CD4-positive, alpha-beta memory T cell (primary cell): ENCODE measurements around the gene GOLM1. TPM values are rescaled to one million over a fixed set of nuclear protein-coding genes. Genes with fewer than 3 reads are reported as not detected.

Experiments used
- CTCF ChIA-PET: fragments of 350-600 bp; sonication (Branson Sonifier 250); formaldehyde crosslinking; loops from one replicate; lab custom pipeline; 2021; ENCODE audit warnings: inconsistent platforms; ENCODE audit not compliant: partially characterized antibody; lab: Charles Lee
- POLR2A ChIA-PET: fragments of 350-600 bp; sonication (Branson Sonifier 250); formaldehyde crosslinking; loops from one replicate; lab custom pipeline; 2021; ENCODE audit not compliant: partially characterized antibody; lab: Charles Lee
- DNase-seq, 5 donors: peaks; one replicate each; pipeline versions ENCODE4 v3.0.0 to v3.0.0-alpha.2; 2020 to 2022; ENCODE audit warnings: mixed read lengths in 1 of 5
- H3K27ac ChIP-seq: one replicate; pipeline ENCODE4 v1.7.0; 2013; ENCODE audit warnings: low read depth, low read length
- H3K27me3 ChIP-seq: 2 replicates; pipeline ENCODE4 v1.7.0; 2013; ENCODE audit warnings: mild to moderate bottlenecking, low read length, moderate library complexity; ENCODE audit not compliant: insufficient read depth
- H3K36me3 ChIP-seq: 2 replicates; pipeline ENCODE4 v1.7.0; 2013; ENCODE audit warnings: mild to moderate bottlenecking, low read length, moderate library complexity; ENCODE audit not compliant: insufficient read depth
- H3K4me1 ChIP-seq: 2 replicates; pipeline ENCODE4 v1.7.0; 2013; ENCODE audit warnings: mild to moderate bottlenecking, low read length, moderate library complexity; ENCODE audit not compliant: insufficient read depth
- H3K4me3 ChIP-seq, 2 donors: one replicate each; pipeline ENCODE4 v1.7.0; 2013; ENCODE audit warnings: low read length in 2 of 2, mild to moderate bottlenecking in 1 of 2
- H3K9me3 ChIP-seq, 2 donors: one replicate each; pipeline ENCODE4 v1.7.0; 2013; ENCODE audit warnings: low read length in 2 of 2, control low read depth in 1 of 2; ENCODE audit not compliant: control insufficient read depth in 1 of 2
- H3K27ac Mint-ChIP-seq, 7 donors: one replicate each; pipeline ENCODE4 v1.8.0; 2020 to 2021; ENCODE audit warnings: mixed read lengths in 7 of 7, mild to moderate bottlenecking in 6 of 7, inconsistent platforms in 3 of 7, moderate library complexity in 3 of 7
- H3K27me3 Mint-ChIP-seq, 2 donors: one replicate each; pipeline ENCODE4 v1.8.0; 2020 to 2021; ENCODE audit warnings: mixed read lengths in 2 of 2
- H3K36me3 Mint-ChIP-seq, 2 donors: one replicate each; pipeline ENCODE4 v1.8.0; 2020 to 2021; ENCODE audit warnings: mixed read lengths in 2 of 2, inconsistent platforms in 1 of 2, mild to moderate bottlenecking in 1 of 2
- H3K4me1 Mint-ChIP-seq, 4 donors: one replicate each; pipeline ENCODE4 v1.8.0; 2020 to 2021; ENCODE audit warnings: mixed read lengths in 4 of 4, mild to moderate bottlenecking in 1 of 4
- H3K4me3 Mint-ChIP-seq, 8 donors: one replicate each; pipeline ENCODE4 v1.8.0; 2020 to 2021; ENCODE audit warnings: mixed read lengths in 8 of 8, mild to moderate bottlenecking in 7 of 8, moderate library complexity in 6 of 8, inconsistent platforms in 3 of 8
- H3K9me3 Mint-ChIP-seq, 8 donors: one replicate each; pipeline ENCODE4 v1.8.0; 2020 to 2021; ENCODE audit warnings: mixed read lengths in 8 of 8, mild to moderate bottlenecking in 5 of 8, inconsistent platforms in 3 of 8, moderate library complexity in 1 of 8
- intact Hi-C: fragments of 100-400 bp; cut with micrococcal nuclease; formaldehyde crosslinking; loops from one replicate; pipeline ENCODE4 v1.15.1; 2023
- polyA plus RNA-seq, 2 donors: library from polyadenylated mRNA; unstranded; fragments of 300-500 nt; fragmentation: Illumina TruSeq; gene quantifications; one replicate each; pipeline ENCODE4 v1.2.3, GENCODE V29; 2021
- total RNA-seq, 2 experiments: library from RNA; stranded (reverse); gene quantifications; one replicate each; pipeline ENCODE4 v1.2.3, GENCODE V29; 2021

Gene GOLM1
- total and polyA plus RNA-seq, 4 experiments from 2014 or later = 0.54 to 1.00 TPM; not detected in 2

DNA sequence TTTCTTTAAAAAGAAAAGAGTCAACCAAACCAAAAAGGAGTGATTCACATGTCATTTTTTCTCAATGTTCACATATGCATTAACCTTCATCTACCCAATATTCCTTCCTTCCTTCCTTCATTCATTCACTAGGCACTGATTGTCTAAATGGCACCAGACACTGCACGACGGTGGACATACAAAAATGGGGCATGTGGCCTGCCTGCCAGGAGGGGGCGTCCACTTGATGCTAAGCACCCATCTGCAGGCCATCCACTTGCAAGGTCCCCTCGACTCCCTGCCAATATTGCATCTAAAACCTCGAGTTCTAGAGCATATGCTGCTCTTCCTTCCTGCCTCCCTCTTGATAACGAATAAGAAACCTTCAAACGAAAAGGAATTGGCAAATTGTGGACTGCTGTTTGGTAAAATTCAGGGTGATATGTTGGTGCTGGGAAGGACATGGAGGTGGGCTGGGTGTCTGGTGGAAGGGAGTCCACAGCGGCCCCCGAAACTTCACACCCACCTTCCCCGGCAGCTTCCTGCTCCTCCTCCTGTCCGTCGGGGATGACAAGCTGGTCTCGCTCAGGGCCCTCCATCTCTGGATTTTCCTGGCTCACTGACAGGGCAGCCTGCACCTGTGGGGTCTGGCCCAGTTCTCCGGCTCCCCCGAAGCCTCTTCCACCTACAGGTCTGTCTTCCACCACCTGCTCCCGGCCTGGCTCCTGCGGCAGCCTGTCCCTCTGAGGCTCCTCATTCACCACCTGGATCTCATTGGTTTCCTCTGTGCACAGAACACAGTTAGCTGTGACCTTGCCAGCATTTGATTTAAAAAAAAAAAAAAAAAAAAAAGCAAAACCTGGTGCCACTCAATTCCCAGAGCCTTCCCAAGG lies 64.3 kb downstream of the GOLM1 start:
- POLR2A ChIA-PET = no interaction called here
- peaks cover 0 to 2% of the 10 kb centered on the region in 2 donors for H3K36me3 Mint-ChIP-seq
- no peak overlapping the region for H3K4me3 ChIP-seq
- no peaks in the 10 kb centered on the region for H3K9me3 ChIP-seq
- no peak overlapping the region for H3K27ac Mint-ChIP-seq
- H3K4me1 Mint-ChIP-seq = no peaks in the 10 kb centered on the region
- no peak overlapping the region for H3K4me3 Mint-ChIP-seq
- intact Hi-C loops = no loop called here
- H3K36me3 ChIP-seq = no peaks in the 10 kb centered on the region
- H3K4me1 ChIP-seq = no peaks in the 10 kb centered on the region
- H3K9me3 Mint-ChIP-seq = peaks cover 0 to 45% (median 8%) of the 10 kb centered on the region in 8 donors
- H3K27me3 Mint-ChIP-seq = no peaks in the 10 kb centered on the region
- no peak overlapping the region for H3K27ac ChIP-seq
- DNase-seq = no peak
- H3K27me3 ChIP-seq = no peaks in the 10 kb centered on the region
- CTCF ChIA-PET = no interaction called here

DNA sequence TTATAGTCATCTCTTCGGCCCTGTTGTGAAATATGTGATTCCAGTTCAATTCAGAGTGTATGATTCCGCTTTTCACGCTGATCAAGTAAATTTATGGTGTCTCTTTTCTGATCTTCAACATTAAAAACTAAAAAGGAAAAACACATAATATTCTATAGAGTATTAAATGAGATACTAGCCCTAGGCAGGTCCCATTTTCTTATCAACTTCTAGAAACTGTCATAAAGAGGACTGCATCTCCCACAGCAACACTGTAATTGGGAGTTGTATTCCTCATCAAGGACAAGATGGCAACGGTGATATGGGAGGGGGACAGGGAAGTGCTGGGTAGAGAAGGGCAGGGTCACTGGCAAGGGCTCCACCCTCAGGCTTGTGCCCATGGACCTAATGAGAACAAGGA lies 71.6 kb downstream of the GOLM1 start:
- POLR2A ChIA-PET = no interaction called here
- H3K36me3 ChIP-seq = peaks cover 13% of the 10 kb centered on the region

DNA sequence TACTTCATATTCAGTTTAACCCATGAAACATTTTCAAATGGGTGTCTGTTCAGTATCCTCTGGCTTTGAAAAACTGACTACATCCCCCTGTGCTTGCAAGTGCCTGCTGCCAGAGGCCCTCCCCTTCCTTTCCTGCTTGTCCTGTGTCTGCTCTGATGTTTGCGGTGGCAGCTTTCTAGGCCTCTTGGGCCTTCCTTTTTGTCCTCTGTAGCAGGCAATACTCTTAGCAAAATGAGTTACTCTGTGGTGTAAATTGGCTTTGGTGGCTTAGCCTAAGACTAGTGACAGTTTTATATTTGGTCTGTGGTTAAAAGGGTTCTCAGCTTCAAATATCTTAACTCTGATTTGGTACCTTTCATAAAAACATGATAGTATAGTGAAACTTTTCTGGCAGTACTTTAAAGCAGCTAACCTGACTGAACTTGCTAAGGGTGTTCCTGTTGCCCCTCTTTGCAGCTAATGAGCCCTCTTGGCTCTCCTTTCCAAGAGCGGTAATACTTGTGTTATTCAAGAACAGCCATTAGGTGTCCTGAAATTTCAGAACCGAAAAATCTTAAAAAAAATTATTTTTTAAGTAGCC lies 76.6 kb downstream of the GOLM1 start:
- peaks cover 0 to 4% (median 0%) of the 10 kb centered on the region in 8 donors for H3K9me3 Mint-ChIP-seq
- CTCF ChIA-PET = no interaction called here
- H3K4me1 Mint-ChIP-seq = peaks cover 0 to 6% (median 0%) of the 10 kb centered on the region in 4 donors
- H3K4me3 Mint-ChIP-seq = no peak overlapping the region
- no peaks in the 10 kb centered on the region for H3K27me3 Mint-ChIP-seq
- H3K27ac ChIP-seq = no peak overlapping the region
- intact Hi-C loops = no loop called here
- POLR2A ChIA-PET = no interaction called here
- no peak overlapping the region for H3K4me3 ChIP-seq
- H3K27ac Mint-ChIP-seq = peak overlapping the region in 6 of 7 donors; percentile 14 to 92 (median 56)
- DNase-seq = no peak
- no peaks in the 10 kb centered on the region for H3K9me3 ChIP-seq
- peaks cover 87 to 91% of the 10 kb centered on the region in 2 donors for H3K36me3 Mint-ChIP-seq
- peaks cover 31% of the 10 kb centered on the region for H3K36me3 ChIP-seq
- H3K4me1 ChIP-seq = no peaks in the 10 kb centered on the region
- H3K27me3 ChIP-seq = no peaks in the 10 kb centered on the region

More for the DNA sequence above, 71.6 kb downstream of the GOLM1 start:
- Mint-ChIP-seq H3K27me3 (no peaks in the 10 kb centered on the region), H3K36me3 (peaks cover 57 to 61% of the 10 kb centered on the region in 2 donors), H3K4me3 (no peak overlapping the region), H3K4me1 (peaks cover 0 to under 1% (median 0%) of the 10 kb centered on the region in 4 donors), H3K27ac (no peak overlapping the region), H3K9me3 (peaks cover 0 to 19% (median 3%) of the 10 kb centered on the region in 8 donors)
- no peaks in the 10 kb centered on the region for H3K9me3 ChIP-seq
- H3K27ac ChIP-seq = no peak overlapping the region
- intact Hi-C loops = no loop called here
- no peak for DNase-seq
- CTCF ChIA-PET = no interaction called here
- no peaks in the 10 kb centered on the region for H3K4me1 ChIP-seq
- no peaks in the 10 kb centered on the region for H3K27me3 ChIP-seq
- no peak overlapping the region for H3K4me3 ChIP-seq

DNA sequence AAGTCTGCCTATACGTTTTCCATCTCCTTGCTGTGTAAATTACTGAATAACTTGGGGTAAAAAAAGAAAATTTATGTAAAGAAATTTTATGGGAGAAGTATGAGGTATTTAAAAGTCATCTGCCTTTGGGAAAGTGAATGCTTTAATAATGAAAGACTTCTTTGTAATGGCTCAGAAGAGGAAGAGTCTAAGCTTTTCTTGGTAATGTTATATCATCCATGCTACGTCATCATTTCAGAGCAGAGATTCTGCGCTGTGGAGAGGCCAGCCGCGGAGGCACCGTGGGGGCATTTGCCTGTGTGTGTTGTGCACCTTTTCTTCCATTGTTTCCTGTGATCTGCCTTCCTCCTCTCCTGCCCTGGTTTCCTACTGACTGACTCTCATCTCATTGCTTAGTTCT lies 78.2 kb downstream of the GOLM1 start:
- ChIA-PET CTCF (interaction anchor here (1.3 kb wide), 1 partner anchor 17 kb away, joined by 5 read pairs; no protein-coding TSS in a partner anchor), POLR2A (interaction anchor here (0.6 kb wide), 1 partner anchor 91 kb away, joined by 4 read pairs; no protein-coding TSS in a partner anchor)
- H3K27me3 Mint-ChIP-seq = no peaks in the 10 kb centered on the region
- peak overlapping the region in 3 of 7 donors; percentile 2 to 70 (median 19) for H3K27ac Mint-ChIP-seq
- no peaks in the 10 kb centered on the region for H3K9me3 Mint-ChIP-seq
- Histone ChIP-seq H3K36me3 (peaks cover 42% of the 10 kb centered on the region), H3K27me3 (no peaks in the 10 kb centered on the region), H3K27ac (no peak overlapping the region), H3K9me3 (no peaks in the 10 kb centered on the region), H3K4me3 (no peak overlapping the region), H3K4me1 (no peaks in the 10 kb centered on the region)
- H3K4me3 Mint-ChIP-seq = no peak overlapping the region
- intact Hi-C loops = no loop called here
- peaks cover 0 to 6% (median 0%) of the 10 kb centered on the region in 4 donors for H3K4me1 Mint-ChIP-seq
- peaks cover 86 to 91% of the 10 kb centered on the region in 2 donors for H3K36me3 Mint-ChIP-seq
- DNase-seq = no peak

DNA sequence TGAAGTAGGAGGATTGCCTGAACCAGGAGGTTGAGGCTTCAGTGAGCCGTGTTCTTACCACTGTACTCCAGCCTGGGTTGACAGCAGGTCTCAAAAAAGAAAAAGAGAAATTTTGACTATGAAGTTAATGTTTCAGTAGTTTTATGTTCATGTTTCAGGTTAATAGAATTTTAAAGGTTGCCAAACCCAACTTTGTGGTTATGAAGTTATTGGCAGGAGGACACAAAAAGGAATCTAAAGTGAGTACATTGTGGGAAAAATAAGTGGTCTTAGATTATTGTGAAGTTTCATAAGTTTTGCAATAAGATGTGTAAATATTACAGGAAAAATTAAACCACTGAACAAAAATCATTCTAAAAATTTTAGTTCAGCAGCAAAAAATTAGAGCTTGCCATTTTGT lies 78.6 kb downstream of the GOLM1 start:
- H3K4me3 Mint-ChIP-seq = peak overlapping the region in 1 of 8 donors; percentile 23
- POLR2A ChIA-PET = interaction anchor here (0.6 kb wide), 1 partner anchor 91 kb away, joined by 4 read pairs; no protein-coding TSS in a partner anchor

DNA sequence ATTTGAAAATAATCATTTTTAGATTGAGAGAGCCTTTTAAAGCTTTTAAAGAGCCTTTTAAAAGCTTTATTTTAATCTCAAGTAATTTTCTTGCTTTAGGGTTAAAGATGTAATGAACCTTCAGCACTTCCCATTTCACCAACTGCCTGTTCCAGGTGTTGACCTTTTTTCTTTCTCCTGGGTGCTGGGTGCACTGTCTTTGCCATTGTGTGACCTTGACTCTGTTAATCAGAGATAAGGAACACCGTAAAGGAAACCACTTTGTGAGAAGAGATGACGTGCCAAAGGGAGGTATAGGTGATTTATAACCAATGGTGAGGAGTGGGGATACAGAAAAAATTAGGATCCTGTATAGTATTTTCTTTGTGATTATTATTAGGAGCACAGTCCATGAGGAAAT lies 90.2 kb downstream of the GOLM1 start:
- H3K27ac ChIP-seq = no peak overlapping the region
- H3K4me3 ChIP-seq = no peak overlapping the region
- no peaks in the 10 kb centered on the region for H3K9me3 ChIP-seq
- no peak for DNase-seq
- no peaks in the 10 kb centered on the region for H3K4me1 ChIP-seq
- intact Hi-C loops = no loop called here
- ChIA-PET POLR2A (no interaction called here), CTCF (no interaction called here)
- H3K27me3 ChIP-seq = no peaks in the 10 kb centered on the region
- peaks cover 0 to 6% (median 4%) of the 10 kb centered on the region in 8 donors for H3K9me3 Mint-ChIP-seq
- H3K4me1 Mint-ChIP-seq = no peaks in the 10 kb centered on the region
- H3K27ac Mint-ChIP-seq = peak overlapping the region in 1 of 7 donors; percentile 88
- peaks cover 64 to 70% of the 10 kb centered on the region in 2 donors for H3K36me3 Mint-ChIP-seq
- H3K4me3 Mint-ChIP-seq = no peak overlapping the region
- H3K27me3 Mint-ChIP-seq = no peaks in the 10 kb centered on the region
- H3K36me3 ChIP-seq = peaks cover 18% of the 10 kb centered on the region

More for the DNA sequence above, 78.6 kb downstream of the GOLM1 start:
- Histone ChIP-seq H3K27me3 (no peaks in the 10 kb centered on the region), H3K36me3 (peaks cover 43% of the 10 kb centered on the region), H3K4me1 (no peaks in the 10 kb centered on the region), H3K9me3 (no peaks in the 10 kb centered on the region), H3K4me3 (no peak overlapping the region), H3K27ac (no peak overlapping the region)
- H3K9me3 Mint-ChIP-seq = no peaks in the 10 kb centered on the region
- intact Hi-C loops = no loop called here
- CTCF ChIA-PET = interaction anchor here (1.3 kb wide), 1 partner anchor 16 kb away, joined by 5 read pairs; no protein-coding TSS in a partner anchor
- H3K36me3 Mint-ChIP-seq = peaks cover 82 to 88% of the 10 kb centered on the region in 2 donors
- no peak for DNase-seq
- peak overlapping the region in 1 of 7 donors; percentile 80 for H3K27ac Mint-ChIP-seq
- peaks cover 0 to 6% (median 0%) of the 10 kb centered on the region in 4 donors for H3K4me1 Mint-ChIP-seq
- H3K27me3 Mint-ChIP-seq = no peaks in the 10 kb centered on the region

DNA sequence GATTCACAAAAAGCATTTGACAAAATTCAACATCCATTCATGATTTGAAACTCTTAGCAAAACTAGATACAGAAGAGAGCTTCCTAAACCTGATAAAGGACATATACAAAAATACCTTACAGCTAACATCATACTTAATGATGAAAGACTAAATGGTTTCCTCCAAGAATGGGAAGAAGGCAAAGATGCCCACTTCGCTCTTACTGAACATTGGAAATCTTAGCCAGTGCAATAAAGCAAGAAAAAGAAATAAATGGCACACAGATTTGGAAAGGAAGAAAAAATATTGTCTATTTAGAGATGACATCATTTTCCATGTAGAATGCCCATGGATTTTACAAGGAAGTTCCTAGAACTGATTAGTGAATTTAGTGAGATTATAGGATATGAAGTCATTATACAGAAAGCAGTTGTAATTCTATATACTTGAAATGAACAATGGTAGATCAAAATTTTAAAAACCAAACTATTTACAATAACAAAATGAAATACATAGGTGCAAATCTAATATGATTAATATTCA lies 94.0 kb downstream of the GOLM1 start:
- Histone ChIP-seq H3K9me3 (no peaks in the 10 kb centered on the region), H3K27ac (no peak overlapping the region), H3K4me3 (no peak overlapping the region), H3K27me3 (no peaks in the 10 kb centered on the region), H3K4me1 (no peaks in the 10 kb centered on the region), H3K36me3 (peaks cover 18% of the 10 kb centered on the region)
- CTCF ChIA-PET = no interaction called here
- no peak for DNase-seq
- peaks cover 0 to 8% (median 6%) of the 10 kb centered on the region in 8 donors for H3K9me3 Mint-ChIP-seq
- no peak overlapping the region for H3K4me3 Mint-ChIP-seq
- peaks cover 81 to 86% of the 10 kb centered on the region in 2 donors for H3K36me3 Mint-ChIP-seq
- POLR2A ChIA-PET = no interaction called here
- peaks cover 0 to 9% (median 1%) of the 10 kb centered on the region in 4 donors for H3K4me1 Mint-ChIP-seq
- intact Hi-C loops = no loop called here
- H3K27ac Mint-ChIP-seq = no peak overlapping the region
- no peaks in the 10 kb centered on the region for H3K27me3 Mint-ChIP-seq
